ENCODE data around the gene EHMT1.

The EHMT1 gene

GRCh38 chr9:137744632-137745183 lies 125.9 kb downstream of the EHMT1 start:
- Histone ChIP-seq H3K27ac (no peak overlapping the region), H3K4me3 (ENCODE audit: low read depth, low read length) (no peak overlapping the region), H3K36me3 (replicated peaks) (peaks cover 15% of the 10 kb centered on the region), H3K27me3 (replicated peaks) (no peaks in the 10 kb centered on the region)
- in situ Hi-C loops (cut with HindIII; ENCODE audit: low pct_ligation_motif_present, low sequenced_read_pairs): no loop called here
- no peak for TF ChIP-seq CTCF (IDR thresholded peaks at IDR 0.05; ENCODE audit: low read depth, low read length, missing control alignments)
- no peak for DNase-seq

- Histone ChIP-seq H3K4me3 (ENCODE audit: low read depth, low read length) (no peak overlapping the region), H3K27ac (no peak overlapping the region), H3K27me3 (replicated peaks) (no peaks in the 10 kb centered on the region), H3K36me3 (replicated peaks) (peaks cover 15% of the 10 kb centered on the region)
- in situ Hi-C loops (cut with HindIII; ENCODE audit: low pct_ligation_motif_present, low sequenced_read_pairs): no loop called here
- TF ChIP-seq CTCF (IDR thresholded peaks at IDR 0.05; ENCODE audit: low read depth, low read length, missing control alignments): no peak
- DNase-seq: peak; percentile 27
Measured at GRCh38 chr9:137745541-137745991, 126.8 kb downstream of the EHMT1 start.

- H3K27me3 ChIP-seq (replicated peaks): no peaks in the 10 kb centered on the region
- H3K27ac ChIP-seq: no peak overlapping the region
- in situ Hi-C loops (cut with HindIII; ENCODE audit: low pct_ligation_motif_present, low sequenced_read_pairs): no loop called here
- no peak overlapping the region for H3K4me3 ChIP-seq (ENCODE audit: low read depth, low read length)
- no peak for TF ChIP-seq CTCF (IDR thresholded peaks at IDR 0.05; ENCODE audit: low read depth, low read length, missing control alignments)
- peaks cover 15% of the 10 kb centered on the region for H3K36me3 ChIP-seq (replicated peaks)
- DNase-seq: no peak
Measured at GRCh38 chr9:137748311-137748710, 129.5 kb downstream of the EHMT1 start.

DNA sequence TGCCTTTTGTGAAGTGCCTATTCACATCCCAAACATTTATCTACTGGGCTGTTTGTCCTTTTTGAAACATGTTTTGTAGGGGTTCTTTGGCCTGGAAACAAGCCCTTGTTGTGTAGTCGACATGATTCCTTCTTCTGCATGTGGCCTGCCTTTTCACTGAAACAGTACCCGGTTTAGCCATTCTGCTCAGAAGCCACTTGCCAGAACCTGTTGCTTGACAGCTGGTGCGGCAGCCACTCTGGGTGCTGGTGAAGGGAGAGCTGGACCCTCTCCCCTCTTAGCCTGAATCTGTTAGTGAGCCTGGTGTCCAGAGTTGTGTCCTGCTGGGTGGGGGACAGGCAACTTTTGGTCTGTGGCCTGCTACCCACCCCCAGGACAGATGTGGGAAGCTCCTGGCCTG lies 129.9 kb downstream of the EHMT1 start:
- TF ChIP-seq CTCF (IDR thresholded peaks at IDR 0.05; ENCODE audit: low read depth, low read length, missing control alignments): no peak
- Histone ChIP-seq H3K36me3 (replicated peaks) (peaks cover 12% of the 10 kb centered on the region), H3K4me3 (ENCODE audit: low read depth, low read length) (no peak overlapping the region), H3K27ac (no peak overlapping the region), H3K27me3 (replicated peaks) (no peaks in the 10 kb centered on the region)
- in situ Hi-C loops (cut with HindIII; ENCODE audit: low pct_ligation_motif_present, low sequenced_read_pairs): no loop called here
- no peak for DNase-seq

DNA sequence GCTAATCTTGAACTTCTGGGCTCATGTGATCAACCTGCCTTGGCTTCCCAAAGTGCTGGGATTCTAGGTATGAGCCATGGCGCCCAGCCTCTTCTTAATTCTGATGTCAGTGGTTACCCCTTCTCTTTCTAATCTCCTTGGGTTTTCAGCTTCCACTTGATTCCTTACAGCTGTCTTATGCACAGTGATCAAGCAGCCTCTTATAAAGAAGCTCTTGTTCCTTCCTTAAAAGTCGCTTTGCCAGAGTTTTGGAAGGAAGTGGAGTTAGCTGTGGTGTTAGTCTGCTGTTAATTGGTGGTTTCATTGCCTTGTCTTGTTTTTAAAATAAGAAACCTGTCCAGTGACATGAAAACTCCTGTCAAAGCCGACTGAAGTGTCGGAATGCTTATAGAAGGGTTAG lies 130.7 kb downstream of the EHMT1 start:
- Histone ChIP-seq H3K27me3 (replicated peaks) (no peaks in the 10 kb centered on the region), H3K36me3 (replicated peaks) (peaks cover 10% of the 10 kb centered on the region), H3K27ac (no peak overlapping the region), H3K4me3 (ENCODE audit: low read depth, low read length) (no peak overlapping the region)
- in situ Hi-C loops (cut with HindIII; ENCODE audit: low pct_ligation_motif_present, low sequenced_read_pairs): no loop called here
- TF ChIP-seq CTCF (IDR thresholded peaks at IDR 0.05; ENCODE audit: low read depth, low read length, missing control alignments): no peak
- DNase-seq: no peak

- in situ Hi-C loops (cut with HindIII; ENCODE audit: low pct_ligation_motif_present, low sequenced_read_pairs): no loop called here
- Histone ChIP-seq H3K4me3 (ENCODE audit: low read depth, low read length) (no peak overlapping the region), H3K36me3 (replicated peaks) (peaks cover 7% of the 10 kb centered on the region), H3K27me3 (replicated peaks) (no peaks in the 10 kb centered on the region), H3K27ac (no peak overlapping the region)
- no peak for TF ChIP-seq CTCF (IDR thresholded peaks at IDR 0.05; ENCODE audit: low read depth, low read length, missing control alignments)
- no peak for DNase-seq
Measured at GRCh38 chr9:137750007-137750406, 131.2 kb downstream of the EHMT1 start.

Measured in brain microvascular endothelial cell (primary cell).